NK-92 (cell line): ENCODE results near the gene PLA2G2A.
"Not testable (repeated sequence)": the region's sequence is repeated elsewhere in the genome, so short reads cannot be mapped to it uniquely, and the experiment has no call there.

Experiments used
- DNase-seq: peaks from one replicate; lab custom pipeline; 2025; ENCODE audit not compliant: unreplicated experiment; lab: John Stamatoyannopoulos, UW

PLA2G2A gene, protein sequence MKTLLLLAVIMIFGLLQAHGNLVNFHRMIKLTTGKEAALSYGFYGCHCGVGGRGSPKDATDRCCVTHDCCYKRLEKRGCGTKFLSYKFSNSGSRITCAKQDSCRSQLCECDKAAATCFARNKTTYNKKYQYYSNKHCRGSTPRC

DNA sequence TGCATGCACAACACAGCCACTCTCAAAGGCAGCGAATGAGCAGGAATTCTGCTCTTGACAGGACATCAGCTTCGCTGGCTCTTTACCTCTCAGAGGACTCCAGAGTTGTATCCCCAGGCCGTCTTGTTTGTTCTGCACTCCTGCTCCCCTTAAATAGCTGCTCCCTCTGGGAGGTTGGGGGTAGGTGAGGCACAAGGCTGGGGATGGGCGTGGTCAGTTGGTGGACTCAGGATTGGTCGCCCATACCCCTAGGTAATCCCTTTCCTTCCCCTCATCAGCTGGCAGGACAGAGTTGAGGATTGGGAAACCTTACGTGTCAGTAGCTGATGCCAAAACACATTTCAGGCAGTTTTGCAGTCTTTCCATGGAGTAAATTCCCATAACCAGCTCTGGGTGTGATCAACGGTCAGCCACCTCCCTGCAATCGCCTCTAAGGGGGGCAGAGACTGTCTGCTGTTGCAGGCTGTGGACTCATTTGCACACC lies at the start of gene PLA2G2A:
PLA2G2A (minus strand) TSS at position 125 of the 484 bp plus-strand sequence. CDS start 845 bp downstream, outside the sequence.
- DNase-seq: no peak

DNA sequence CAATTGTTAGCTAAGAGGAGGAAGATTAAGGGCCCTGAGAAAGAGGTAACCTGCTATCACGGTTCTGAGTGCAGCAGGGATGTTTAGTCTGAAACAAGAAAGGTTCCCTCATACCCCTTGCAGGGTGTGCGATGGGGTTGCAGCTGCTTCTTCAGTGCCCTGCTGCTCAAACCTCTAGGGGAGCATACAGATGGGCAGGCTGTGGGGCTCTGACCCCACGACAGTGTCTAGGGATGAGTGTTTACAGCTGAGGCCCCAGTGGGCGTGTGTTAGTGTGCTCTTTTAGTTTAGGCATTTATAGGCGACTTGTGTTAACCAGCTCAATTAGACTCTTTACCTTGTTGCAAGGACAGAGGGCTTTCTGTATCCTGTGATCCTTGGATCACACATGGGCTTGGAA lies 49.3 kb upstream of the PLA2G2A start:
- no peak for DNase-seq

DNA sequence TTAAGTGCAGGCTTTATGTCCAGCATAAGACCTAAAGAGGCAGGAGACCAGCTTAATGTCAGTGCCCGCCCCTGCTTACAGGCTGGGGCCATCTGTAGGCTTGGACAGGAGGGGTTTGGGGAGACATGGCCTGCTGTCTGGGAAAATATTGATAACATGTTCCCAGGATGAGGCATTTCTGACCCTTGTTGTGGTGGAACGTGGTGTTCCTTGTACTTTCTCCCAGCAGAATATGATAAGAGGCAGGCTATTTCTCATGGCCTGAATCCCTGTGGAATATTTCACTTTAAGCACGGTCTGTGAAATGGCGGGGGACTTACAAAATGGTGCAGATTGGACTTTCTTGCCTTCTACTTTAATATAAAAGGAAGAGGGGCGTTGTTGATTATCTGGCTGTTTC lies 48.7 kb upstream of the PLA2G2A start:
- no peak for DNase-seq

DNA sequence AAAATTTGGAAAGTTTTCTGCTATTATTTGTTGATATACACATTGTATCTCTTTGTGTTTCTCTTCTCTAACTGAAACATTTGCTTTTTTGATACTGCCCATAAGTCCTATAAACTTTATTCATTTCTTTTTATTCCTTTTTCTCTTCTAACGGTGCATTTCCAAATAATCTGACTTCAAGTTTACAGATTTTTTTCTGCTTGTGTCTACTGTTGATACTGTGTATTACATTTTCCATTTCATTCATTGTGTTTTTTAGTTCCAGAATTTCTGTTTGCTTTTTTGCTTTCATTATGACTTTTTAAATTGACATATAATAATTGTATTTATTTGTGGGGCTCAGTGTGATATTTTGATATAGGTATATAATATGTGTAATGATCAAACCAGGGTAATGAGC lies 38.3 kb upstream of the PLA2G2A start:
- DNase-seq: no peak

DNA sequence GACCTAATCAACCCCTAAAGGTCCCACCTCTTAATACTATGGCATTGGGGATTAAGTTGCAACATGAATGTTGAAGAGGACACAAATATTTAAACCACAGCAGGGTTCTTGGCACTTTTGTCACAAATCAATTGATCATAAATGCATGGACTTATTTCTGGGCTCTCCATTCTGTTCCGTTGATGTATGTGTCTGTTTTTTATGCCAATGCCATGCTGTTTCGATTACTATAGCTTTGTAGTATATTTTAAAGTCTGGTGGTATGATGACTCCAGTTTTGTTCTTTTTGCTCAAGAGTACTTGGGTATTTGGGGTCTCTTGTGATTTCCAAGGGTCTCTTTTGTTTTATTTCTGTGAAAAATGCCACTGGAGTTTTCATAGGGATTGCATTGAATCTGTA lies 34.7 kb upstream of the PLA2G2A start:
- DNase-seq: no peak

DNA sequence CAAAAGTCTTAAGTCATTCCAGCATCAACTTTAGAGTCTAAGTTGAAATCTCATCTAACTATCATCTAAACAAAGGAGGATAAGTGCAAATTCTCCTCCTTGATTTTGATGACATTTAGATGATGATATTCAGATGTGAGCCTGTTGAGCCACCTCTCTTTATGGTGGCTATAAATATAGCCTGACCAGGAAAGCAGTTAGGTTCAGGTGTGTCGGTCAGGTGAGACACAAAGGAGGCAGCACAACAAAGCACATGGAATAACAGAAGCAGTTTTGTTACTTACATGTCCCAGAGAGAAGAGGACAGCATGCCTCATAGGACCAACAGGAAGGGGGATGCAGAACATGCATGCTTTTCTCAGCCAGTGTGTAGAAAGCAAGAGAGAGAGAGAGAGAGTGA lies 30.6 kb upstream of the PLA2G2A start:
- no peak for DNase-seq

DNA sequence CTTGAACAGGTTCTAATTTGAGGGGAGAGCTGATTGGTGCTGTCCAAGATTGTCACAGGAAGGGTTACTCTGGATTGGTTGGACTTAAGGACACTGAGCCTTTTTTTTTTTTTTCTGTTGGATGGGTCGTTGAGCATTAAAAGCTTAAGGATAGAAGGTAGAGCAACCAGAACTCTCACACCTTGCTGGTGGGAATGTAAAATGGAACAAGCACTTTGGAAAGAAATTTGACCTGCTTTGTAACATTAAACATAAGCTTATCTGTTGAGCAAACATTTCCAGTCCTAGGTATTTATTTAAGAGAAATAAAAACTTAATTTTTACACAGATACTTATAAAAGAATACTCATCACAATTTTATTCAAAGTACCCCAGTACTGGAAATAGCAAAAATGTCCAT lies 29.8 kb upstream of the PLA2G2A start:
- DNase-seq: no peak

DNA sequence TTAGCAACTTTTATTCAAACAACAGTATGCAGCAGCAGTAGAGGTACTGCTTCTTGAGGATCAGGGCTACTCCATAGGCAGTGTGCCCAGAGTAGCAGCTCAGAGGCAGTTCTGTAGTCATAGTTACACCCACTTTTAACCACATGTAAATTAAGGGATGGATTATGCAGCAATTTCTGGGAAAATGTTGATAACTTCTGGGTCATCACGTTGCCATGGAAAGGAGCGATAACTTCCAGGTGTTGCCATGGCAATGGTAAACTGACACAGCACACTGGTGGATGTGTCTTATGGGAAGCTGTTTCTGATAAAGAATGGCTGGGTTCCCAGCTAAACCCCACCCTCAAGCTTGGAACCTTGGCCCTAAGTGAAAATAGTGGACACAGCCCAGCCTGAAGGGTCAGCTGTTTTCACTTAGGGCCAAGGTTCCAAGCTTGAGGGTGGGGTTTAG lies 29.0 kb upstream of the PLA2G2A start:
- DNase-seq: no peak

DNA sequence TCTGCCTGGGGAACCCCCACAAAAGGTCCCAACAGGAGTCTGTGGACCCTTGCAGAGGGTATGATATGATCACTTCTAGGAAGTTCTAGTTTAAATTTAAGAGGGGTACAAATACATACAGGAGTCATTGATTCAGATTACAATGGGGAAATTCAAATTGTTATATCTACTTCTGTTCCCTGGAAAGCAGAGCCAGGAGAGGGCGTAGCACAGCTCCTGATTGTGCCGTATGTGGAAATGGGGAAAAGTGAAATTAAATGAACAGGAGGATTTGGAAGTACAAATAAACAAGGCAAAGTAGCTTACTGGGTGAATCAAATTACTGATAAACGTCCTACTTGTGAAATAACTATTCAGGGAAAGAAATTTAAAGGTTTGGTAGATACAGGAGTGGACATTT lies 19.4 kb upstream of the PLA2G2A start:
- not testable (repeated sequence) for DNase-seq

DNA sequence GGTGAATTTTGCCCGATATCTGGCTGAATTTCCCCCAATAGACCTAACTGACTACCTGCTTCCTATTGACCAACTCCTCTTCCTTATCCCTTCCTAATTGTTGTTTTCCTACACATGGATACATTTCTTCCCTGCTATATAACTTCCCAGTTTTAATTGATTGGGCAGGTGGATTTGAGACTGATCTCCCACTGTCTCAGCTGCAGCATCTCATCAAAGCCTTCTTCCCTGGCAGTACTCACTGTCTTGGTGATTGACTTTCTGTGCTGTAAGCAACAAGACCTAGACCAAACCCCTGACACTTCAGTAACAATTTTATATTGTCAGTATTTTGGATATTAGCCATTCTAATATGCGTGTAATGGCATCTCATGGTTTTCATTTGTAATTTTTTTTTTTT lies 11.3 kb upstream of the PLA2G2A start:
- no peak for DNase-seq

DNA sequence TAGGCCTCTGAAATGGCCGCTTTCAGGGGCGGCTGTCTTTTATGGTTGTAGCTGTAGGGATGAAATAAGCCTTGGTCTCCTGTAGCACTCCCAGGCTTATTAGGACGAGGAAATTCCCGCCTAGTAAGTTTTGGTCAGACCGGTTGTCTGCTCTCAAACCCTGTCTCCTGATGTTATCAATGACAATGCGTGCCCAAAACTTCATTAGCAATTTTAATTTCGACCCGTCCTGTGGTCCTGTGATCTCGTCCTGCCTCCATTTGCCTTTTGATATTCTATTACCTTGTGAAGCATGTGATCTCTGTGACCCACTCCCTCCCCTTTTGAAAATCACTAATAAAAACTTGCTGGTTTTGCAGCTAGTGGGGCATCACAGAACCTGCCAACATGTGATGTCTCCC lies 10.8 kb upstream of the PLA2G2A start:
- DNase-seq: not testable (repeated sequence)

DNA sequence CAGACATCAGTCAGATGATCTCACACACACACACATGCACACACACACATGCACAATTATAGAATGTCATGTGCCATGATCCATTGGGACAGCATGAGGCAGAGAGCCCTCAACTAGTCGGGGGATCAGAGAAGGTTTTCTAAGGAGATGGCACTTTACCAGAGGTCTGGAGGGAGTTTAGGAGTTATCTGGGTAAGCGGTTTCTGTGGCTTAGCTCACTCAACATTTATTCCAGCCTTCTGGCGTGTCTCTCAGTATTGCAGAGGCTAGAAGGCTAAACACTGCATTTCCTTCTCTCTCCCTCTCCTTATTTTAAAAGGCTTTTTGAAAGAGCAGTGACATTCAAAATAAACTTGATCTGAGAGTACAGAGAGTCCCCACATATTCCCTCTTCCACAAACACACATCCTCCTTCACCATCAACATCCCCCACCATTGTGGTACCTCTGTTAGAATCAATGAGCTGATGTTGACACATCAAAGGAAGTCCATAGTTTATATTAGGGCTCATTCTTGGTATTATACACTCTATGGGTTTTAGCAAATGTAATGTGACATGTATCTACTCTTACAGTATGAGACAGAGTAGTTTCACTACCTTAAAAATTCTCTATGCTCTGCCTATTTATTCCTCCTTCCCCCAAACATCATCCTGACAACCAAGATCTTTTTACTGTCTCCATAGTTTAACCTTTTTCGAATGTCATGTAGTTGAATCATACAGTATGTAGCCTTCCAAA lies 9.0 kb upstream of the PLA2G2A start:
- no peak for DNase-seq

DNA sequence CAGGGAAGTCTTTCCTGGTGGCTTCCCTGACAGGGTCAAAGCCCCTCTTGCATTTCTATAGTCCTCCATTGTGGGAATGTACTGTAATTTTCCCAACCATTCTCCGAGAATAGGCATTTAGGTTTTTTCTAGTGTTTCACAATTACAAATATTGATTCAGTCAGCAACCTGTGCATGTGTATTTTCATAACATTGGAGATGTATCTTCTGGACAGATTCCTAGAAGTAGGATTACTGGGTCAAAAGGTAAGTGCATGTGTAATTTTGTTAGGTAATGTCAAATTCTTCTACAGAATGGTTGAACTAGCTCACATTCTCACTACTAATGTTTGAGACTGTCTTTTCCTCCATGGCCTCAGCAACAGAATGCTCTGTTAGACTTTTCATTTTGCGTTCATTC lies 8.3 kb upstream of the PLA2G2A start:
- DNase-seq: no peak

DNA sequence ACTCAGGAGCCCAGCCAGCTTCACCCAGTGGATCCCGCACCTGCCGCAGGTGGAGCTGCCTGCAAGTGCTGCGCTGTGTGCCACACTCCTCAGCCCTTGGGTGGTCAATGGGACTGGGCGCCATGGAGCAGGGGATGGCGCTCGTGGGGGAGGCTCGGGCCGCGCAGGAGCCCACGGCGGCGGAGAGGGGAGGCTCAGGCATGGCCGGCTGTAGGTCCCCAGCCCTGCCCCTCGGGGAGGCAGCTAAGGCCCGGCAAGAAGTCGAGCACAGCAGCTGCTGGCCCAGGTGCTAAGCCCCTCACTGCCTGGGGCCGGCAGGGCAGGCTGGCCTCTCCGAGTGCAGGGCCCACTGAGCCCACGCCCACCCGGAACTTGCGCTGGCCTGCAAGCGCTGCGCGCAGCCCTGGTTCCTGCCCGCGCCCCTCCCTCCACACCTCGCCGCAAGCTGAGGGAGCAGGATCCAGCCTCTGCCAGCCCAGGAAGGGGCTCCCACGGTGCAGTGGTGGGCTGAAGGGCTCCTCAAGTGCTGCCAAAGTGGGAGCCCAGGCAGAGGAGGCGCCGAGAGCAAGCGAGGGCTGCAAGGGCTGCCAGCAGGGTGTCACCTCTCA lies 5.1 kb upstream of the PLA2G2A start:
- not testable (repeated sequence) for DNase-seq

DNA sequence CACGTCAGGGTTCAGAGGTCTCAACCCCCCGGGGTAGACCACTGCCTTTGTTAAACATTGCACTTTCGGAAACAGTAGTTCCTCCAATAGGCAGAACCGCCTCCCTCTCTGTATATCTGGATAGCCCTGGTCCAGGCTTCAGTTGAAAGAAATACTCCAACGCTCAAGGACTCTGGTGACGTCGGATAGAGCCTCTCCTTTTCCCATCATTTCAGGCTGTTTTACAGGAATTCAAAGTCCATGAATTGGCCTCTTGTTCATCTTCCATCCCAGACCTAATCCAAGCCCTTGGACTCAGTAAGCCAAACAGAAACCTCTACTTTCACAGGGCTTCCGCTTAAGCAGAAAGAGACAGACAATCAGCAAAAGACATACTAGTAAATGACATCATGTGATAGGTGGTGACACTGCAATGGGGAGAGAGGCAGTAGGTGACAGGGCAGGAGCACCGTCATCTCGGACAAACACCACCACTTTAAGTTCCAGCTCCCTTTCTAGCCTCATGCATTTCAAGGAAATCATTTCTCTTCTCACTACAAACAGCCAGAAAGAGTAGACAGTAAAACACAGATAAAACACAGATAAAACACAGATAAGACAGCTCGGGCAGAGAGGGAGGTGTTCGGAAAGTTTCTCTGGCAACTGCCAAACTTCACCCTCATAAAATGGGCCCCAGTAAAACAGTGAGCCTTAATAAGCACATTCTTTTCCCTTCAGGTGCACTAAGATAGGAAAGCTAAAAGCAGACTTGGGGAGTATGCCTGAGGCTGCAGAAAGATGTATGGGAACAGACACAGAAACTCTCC lies 2.3 kb upstream of the PLA2G2A start:
- DNase-seq: no peak

DNA sequence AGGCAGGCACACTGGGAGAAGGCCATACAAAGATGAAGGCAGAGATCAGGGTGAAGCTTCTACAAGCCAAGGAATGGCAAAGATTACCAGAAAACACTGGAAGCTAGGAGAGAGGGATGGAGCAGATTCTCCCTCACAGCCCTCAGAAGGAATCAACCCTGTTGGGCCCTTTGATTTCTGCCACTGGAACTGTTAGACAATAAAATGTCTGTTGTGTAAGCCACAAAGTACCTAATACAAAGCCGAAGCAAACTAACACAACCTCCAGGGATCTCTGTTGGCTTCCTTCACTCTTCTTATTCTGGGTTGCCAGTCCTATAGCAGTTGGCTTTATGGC lies 1.7 kb upstream of the PLA2G2A start:
- no peak for DNase-seq

DNA sequence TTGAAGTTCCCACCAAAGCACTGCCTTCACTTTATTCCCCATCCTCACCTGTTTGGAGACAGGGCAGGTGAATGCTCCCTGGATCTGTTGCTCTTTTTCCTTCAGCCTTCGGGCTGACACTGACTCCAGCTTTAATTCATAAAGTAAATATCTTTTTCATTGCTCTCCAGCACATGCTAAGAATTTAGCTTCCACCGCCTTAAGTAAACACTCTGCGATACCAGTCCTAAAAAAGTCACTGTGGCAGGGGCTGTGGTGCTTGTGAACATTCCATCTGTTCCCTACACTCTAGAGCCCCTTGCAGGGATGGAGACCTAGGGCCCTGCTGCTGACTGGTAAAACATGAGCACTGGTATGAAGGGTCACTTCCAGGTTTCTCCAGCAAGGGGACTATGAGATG lies 896 bp upstream of the PLA2G2A start:
- DNase-seq: no peak

DNA sequence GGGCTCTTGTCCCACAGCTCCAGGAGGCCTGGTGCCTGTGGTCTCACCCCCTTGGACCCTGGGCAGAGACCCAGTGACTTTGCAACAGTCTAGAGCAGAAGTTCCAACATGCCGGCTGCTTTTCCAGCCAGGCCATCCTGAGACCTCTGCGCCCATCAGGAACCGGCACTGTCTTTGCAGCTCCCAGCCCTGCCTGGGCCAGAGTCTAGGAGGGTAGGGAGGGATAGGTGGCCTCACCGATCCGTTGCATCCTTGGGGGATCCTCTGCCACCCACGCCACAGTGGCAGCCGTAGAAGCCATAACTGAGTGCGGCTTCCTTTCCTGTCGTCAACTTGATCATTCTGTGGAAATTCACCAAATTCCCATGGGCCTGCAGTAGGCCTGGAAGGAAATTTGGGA lies 1.3 kb downstream of the PLA2G2A start:
- DNase-seq: no peak

DNA sequence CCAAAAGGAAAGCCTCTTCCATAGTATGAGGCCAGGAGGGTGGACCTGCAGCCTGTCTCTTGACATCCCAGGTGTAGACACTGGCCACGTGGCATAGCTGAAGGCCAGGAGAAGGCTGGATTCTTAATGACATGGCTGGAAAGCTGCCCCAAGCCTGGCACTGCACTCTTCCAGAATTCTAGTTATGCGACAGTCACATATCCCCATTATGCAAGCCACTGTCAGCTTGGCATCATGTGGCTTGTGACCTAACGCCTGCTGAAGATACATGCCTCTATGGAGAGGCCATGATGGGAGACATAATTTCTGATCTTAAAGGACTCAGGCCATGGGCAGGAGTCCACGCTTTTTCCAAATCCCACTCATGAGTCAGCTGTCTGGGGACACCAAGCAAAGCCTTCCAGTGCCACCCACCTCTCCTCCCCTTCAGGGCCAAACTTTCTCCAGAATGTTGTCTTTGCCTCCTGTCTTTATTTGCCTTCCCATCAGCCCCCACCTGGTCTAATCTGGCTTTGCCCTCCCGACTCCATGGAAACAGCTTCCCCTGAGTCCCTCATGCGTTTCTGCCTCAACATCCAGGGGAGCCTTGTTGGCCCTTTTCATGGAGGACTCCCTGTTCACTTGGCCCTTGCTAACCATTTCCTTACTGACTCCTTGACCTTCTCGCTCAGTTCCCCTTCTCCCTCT lies 3.0 kb downstream of the PLA2G2A start:
- no peak for DNase-seq

DNA sequence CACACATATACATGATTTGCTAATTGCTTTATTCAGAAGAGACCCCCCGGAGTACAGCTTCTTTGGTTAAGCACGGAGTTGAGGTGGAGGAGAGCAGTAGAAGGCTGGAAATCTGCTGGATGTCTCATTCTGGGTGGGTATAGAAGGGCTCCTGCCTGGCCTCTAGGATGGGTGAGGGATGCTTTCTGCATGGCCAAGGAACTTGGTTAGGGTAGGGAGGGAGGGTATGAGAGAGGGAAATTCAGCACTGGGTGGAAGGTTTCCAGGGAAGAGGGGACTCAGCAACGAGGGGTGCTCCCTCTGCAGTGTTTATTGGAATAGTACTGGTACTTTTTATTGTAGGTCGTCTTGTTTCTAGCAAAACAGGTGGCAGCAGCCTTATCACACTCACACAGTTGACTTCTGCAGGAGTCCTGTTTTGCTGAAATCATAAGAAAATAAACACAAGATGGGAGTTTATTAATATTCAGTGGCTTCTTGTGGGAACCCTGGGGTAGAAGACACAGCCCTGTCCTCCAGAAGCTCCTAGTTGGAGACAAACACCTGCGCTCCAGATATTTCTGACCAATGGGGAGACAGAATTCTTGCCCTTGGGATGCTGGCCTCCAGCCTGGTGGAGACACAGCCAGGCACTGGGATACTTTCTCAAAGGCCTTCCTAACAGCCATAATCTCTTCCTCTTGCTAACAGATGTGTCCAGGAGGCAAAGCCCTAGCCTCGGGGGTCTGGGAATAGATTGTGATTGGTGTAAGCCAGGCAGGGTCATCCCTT lies 3.8 kb downstream of the PLA2G2A start:
- no peak for DNase-seq
